GM23338 (cell line): ENCODE data around the gene SSTR4.

ENCODE experiments used
- CTCF ChIP-seq, 2 experiments: fragments of 200-600 bp in 1 of 2; sonication (generic) in 1 of 2; conservative IDR thresholded peaks; 2 replicates each; pipeline versions ENCODE4 v1.5.1 to v1.6.1; 2016 to 2017; ENCODE audit warnings: antibody characterized with exemption in 2 of 2, low read depth in 2 of 2, mild to moderate bottlenecking in 2 of 2, moderate library complexity in 1 of 2
- TF ChIP-seq, protein P1 (sequence below): IDR thresholded peaks from one replicate; pipeline ENCODE4 v1.6.1; 2018; ENCODE audit warnings: antibody characterized with exemption; ENCODE audit not compliant: unreplicated experiment

DNA sequence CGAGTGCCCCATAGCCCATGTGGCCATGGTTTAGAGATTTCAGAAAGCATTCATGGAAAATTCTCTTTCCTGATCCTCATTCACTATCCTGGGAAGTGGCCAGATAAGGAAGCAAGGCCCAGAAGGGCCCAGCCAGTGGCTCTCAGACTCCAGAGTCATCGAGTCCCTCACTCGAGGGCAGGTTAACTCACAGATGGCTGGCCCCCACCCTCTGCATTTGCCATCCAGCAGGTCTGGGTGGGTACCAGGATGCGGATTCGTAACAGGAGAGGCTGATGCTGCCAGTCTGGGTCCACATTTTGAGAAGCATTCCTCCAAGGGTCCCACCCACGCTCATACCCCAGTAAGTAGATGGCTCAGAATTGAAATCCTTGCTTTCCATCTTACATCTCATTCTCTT lies 3.8 kb upstream of the SSTR4 start:
- no peak for TF ChIP-seq CTCF (conservative IDR thresholded peaks at IDR 0.05; ENCODE audit: low read depth in 2 of 2)
- TF ChIP-seq, protein P1, sequence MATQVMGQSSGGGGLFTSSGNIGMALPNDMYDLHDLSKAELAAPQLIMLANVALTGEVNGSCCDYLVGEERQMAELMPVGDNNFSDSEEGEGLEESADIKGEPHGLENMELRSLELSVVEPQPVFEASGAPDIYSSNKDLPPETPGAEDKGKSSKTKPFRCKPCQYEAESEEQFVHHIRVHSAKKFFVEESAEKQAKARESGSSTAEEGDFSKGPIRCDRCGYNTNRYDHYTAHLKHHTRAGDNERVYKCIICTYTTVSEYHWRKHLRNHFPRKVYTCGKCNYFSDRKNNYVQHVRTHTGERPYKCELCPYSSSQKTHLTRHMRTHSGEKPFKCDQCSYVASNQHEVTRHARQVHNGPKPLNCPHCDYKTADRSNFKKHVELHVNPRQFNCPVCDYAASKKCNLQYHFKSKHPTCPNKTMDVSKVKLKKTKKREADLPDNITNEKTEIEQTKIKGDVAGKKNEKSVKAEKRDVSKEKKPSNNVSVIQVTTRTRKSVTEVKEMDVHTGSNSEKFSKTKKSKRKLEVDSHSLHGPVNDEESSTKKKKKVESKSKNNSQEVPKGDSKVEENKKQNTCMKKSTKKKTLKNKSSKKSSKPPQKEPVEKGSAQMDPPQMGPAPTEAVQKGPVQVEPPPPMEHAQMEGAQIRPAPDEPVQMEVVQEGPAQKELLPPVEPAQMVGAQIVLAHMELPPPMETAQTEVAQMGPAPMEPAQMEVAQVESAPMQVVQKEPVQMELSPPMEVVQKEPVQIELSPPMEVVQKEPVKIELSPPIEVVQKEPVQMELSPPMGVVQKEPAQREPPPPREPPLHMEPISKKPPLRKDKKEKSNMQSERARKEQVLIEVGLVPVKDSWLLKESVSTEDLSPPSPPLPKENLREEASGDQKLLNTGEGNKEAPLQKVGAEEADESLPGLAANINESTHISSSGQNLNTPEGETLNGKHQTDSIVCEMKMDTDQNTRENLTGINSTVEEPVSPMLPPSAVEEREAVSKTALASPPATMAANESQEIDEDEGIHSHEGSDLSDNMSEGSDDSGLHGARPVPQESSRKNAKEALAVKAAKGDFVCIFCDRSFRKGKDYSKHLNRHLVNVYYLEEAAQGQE = no peak
